ENCODE data around the gene GNB1.

DNA sequence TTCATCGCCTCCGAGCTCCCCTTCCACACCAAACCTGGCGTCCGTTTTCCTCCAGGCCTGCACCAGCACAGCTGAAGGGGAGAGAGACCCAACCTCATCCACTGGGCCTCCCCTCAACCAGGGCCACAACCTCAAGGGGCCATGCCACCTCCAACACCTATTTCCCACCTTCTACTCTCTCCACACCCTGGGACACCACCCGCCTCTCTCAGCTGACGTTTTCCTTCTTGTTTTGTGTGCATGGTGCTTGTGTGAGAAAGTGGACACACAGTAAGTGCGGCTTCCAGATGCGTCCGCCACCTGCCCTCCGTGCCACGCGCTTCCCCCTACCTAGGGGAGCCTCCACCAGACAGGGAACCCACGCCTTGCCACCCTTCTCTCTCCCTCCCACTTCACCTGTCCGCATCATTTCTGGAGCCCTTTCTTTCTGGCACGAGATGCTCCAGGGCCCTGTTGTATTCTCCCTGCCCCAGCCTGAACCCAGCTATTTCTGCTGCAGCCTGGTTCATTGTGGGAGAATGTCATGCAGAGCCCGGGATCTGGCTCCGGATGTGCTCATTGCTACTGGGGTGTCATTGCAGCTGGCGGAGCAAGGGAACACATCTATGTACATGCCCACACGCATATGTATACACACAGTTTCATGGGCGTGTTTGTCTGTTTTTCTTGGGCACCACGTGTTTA is 1.3 kb upstream of the GNB1 start:
- no peak for TF ChIP-seq KDM2B (CRISPR knock-in tag; IDR thresholded peaks at IDR 0.05)
- no peak for TF ChIP-seq PHB (CRISPR knock-in tag; IDR thresholded peaks at IDR 0.05)
- TF ChIP-seq JUNB (CRISPR knock-in tag; conservative IDR thresholded peaks at IDR 0.05), result no peak
- TF ChIP-seq, protein P1, sequence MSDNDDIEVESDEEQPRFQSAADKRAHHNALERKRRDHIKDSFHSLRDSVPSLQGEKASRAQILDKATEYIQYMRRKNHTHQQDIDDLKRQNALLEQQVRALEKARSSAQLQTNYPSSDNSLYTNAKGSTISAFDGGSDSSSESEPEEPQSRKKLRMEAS (CRISPR knock-in tag; IDR thresholded peaks at IDR 0.05), result peak; percentile 4; the same call in 1 of the 2 replicates
- TF ChIP-seq, protein P2, sequence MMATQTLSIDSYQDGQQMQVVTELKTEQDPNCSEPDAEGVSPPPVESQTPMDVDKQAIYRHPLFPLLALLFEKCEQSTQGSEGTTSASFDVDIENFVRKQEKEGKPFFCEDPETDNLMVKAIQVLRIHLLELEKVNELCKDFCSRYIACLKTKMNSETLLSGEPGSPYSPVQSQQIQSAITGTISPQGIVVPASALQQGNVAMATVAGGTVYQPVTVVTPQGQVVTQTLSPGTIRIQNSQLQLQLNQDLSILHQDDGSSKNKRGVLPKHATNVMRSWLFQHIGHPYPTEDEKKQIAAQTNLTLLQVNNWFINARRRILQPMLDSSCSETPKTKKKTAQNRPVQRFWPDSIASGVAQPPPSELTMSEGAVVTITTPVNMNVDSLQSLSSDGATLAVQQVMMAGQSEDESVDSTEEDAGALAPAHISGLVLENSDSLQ (IDR thresholded peaks at IDR 0.05), result no peak
